HG02943 (cell line): ENCODE measurements around the gene ZNF536.
"Not testable (repeated sequence)": the region's sequence is repeated elsewhere in the genome, so short reads cannot be mapped to it uniquely, and the experiment has no call there.

Experiments
- ATAC-seq: cut with Tn5 transposase; IDR thresholded peaks from one replicate; pipeline ENCODE4 v1.9.1; 2021; ENCODE audit warnings: mild to moderate bottlenecking, low read depth, moderate library complexity; ENCODE audit not compliant: unreplicated experiment

The ZNF536 gene

DNA sequence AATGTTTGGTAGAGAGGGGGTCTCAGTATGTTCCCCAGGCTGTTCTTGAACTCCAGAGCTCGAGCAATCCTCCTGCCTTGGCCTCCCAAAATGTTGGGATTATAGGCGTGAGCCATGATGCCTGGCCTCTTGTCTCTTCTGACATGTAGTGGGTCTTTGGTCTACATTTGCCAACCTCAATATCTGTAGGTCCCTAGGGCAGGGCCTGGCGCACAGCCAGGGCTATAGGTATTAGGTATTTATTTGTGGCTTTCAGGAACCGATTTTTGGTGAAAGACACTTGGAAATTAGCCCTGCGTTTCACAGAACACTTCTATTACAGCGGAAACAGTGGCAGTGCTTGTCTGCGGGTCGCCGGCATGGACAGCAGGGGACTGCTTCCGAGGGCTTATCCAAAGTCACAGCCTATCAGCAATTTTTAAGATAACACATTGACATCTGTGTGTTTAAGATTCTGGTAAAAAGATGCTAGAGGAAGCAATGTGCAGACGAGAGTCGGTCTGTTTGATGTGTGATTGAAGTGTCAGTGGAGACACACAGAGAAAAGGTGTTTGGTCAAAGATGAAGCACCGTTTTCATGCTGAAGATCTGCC is 14.5 kb downstream of the ZNF536 start:
- no peak for ATAC-seq

DNA sequence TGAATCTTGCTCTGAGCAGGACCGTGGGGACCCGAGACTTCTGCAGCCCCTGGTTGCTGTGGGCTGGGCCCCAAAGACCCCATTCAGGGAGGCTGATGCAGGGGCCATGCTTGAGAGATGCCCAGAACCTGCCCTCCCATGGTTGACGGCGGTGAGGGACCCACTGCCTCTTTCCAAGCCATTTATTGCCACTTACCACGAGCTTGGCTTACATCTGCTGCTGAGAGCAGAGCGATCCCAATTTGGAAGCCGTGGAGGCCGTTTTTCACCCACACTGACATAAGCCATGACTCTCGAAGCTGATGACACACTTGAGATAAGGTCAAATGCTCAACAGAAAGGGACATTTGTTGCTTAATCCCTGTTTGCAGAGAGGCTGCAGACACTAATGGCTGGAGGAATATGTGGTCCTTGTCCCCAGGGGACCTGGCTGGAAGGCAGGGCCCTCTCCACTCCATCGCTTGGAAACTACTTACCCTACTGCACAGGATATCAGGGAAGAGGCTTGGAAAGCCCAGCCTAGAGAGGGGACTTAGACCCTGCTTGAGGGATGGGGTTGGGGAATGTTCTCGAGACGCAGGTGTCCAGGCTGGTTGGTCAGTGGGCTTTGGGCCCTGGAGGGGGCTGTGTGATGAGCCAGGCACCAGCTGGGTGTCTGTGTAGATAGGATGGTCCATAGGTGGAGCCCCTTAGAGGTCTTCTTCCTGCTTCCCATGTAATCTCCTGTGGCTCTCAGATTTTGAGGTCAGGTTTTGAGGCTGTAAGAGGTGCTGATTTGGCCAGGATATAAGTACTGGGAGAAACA is 15.3 kb downstream of the ZNF536 start:
- ATAC-seq = no peak

DNA sequence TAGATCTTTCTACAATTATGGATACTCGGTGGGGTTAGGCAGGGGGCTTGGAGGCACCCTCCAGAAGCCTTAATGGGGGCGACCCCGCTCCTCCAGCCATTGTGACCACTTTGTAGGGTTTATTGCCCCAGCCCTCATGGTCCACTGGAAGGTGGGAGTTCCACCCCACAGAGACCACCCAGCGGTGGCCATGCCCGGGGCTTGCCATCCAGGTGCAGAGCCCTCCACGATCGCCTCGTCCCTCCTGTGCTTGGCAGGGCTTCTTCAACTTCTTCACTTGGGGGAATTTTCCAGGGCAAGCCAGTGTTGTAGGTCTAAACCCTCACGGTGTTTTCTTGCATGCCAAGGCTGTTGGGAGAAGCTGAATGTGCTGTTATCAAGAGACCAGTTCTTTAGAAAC is 16.1 kb downstream of the ZNF536 start:
- ATAC-seq = no peak

DNA sequence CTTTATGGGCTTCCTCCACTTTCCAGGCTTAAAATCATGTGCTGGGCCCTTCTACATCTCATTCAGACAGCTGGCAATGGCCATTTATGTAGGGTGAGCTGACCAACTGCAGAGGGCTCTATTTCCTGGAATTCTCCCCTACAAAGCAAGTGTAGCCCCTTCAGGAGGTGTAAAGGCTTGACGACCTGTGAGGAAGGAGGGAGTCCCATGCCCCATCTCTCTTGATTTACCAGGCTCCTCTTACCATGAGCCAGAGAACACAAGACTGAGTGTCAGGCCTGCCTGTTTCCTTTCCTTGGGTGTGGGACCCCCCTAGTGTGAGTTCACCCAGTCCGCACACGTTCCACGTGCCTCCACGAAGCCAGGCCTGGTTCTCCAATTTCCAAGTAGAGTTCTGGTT is 16.6 kb downstream of the ZNF536 start:
- ATAC-seq = no peak

DNA sequence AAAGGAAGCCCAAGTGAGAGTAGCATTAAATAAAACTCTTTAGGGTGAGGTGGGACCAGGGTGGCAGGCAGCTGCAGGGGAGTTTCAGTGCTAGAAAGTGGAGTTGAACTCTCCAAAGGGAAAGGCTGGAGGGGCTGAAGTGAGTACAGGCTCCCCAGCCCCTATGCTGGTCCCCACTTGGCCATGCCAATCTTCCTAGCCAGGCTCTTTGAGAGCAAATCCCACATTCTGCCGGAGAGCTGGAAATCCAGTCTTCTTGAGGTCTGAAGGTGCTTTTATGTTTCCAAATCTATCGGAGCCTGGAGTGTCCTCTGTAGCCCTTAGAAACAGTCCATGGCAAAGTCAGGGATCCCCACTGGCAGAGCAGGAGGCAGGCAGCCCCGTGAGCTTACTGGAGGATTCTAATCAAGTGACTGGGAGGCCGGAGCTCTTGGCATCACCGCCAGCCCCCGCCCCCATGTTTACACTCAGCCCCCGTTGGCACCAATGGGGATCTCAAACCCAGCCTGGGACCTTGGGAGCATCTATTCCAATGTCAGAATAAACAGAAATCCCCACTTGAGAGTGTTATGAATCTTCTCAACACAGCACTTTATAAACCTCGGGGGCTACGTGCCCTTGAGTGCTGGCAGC is 18.3 kb downstream of the ZNF536 start:
- ATAC-seq = no peak

DNA sequence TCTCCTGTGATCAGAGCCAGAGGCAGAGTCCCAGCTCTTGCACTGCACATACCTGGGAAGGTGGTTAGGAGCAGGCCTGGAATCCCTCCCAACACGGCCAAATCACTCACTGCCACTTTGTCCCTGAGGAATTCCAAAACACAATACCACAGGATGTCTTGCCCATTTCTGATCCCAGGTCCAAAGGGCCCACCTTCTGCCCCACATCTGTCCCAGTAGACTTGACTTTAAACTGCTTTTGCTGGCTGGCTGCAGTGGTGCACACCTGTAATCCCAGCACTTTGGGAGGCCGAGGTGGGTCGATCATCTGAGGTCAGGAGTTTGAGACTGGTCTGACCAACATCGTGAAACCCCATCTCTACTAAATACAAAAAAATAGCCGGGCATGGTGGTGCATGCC is 18.9 kb downstream of the ZNF536 start:
- ATAC-seq = no peak

DNA sequence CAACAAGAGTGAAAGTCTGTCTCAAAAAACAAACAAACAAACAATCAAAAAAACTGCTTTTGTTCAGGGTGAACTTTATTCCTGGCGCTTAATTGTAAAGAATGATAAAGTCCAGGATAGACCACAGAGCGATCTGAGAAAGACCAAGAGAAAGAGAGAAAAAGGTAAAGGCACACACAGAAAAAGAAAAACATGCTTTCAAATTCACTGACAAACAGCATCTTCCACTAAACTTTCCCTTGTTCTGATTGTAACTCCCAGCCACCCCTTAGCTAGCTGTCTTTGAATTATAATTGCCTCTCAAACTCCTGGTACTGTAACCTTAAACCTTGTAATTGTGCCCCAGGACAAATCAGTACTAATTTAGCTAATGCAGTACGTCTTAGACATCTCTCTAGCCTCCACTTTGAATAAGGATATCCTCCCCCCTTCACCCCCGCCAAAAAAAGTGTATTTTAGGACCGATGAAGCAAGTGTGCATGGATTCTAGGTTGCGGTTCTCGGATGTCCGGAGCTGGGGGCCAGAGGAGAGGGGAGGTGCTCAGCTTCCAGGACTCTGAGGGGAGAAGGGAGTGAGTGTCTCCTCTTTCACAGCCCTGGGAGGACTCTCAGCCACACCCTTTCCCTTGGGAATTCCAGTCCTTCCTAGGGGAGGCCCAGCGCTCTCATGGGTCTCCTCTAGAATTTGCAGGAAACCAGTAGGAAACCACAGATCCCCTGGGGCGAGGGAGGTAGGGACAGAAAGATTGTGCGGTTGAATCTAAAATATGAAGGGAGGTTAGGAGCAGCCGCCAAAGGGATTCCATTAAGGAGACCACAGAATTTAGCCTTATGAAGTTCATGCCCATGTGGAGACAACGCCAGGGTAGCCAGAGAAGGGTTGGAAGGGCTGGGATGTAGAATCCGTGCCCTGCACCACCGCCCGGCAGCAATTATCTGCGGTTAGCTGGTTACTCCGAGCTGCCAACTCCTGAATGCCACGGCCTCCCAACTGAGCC is 19.7 kb downstream of the ZNF536 start:
- no peak for ATAC-seq

DNA sequence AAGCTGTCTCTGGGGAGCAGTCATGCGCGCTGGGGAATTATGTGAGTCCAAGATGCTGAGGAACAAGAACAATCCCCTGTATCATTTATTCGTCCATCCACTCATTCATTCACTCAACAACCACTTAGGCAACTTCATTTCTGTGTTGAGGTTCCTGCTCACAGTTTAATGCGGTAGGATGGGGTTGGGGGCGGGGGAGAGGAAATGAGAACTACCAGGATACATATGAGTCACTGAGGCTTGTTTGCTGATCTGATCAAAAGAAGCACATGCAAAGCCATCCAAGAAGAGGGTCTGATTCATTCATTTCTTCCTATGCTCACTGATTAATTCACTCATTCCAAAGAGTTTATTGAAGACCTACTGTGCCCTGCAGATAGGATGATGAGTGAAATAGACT is 20.9 kb downstream of the ZNF536 start:
- no peak for ATAC-seq

DNA sequence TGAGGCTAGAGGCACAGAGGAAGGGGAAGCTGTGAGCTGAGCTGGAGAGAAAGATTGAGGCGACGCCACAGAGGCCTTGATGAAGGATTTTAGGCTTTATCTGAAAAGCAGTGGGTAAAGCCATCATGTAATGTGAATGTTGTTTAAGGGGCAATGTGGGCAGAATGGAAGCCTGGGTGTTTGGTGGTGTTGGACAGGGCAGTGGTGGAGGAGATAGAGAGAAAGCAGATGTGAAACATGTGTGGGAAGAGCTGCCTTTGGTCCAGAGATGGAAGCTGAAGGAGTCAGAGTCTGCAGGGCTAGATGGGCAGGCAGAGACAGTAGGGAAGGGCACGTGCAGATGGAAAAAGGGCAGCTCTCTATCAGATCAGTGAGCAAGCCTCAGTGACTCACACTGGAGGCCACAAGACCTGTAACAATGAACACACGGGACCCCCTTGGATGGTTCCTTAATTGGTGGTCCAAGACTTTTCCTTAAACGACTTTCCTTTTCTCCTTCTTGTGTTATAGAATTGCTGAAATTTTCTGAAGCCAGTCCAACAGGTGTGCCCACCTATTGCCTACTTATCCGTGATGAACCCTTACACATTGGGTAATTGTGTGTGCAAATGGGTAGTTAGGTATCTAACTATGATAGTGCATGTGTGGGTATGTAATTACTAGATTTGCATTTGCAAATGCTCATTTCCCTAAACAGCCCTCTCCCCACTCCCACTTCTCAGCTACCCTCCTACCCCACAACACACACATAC is 21.7 kb downstream of the ZNF536 start:
- no peak for ATAC-seq

DNA sequence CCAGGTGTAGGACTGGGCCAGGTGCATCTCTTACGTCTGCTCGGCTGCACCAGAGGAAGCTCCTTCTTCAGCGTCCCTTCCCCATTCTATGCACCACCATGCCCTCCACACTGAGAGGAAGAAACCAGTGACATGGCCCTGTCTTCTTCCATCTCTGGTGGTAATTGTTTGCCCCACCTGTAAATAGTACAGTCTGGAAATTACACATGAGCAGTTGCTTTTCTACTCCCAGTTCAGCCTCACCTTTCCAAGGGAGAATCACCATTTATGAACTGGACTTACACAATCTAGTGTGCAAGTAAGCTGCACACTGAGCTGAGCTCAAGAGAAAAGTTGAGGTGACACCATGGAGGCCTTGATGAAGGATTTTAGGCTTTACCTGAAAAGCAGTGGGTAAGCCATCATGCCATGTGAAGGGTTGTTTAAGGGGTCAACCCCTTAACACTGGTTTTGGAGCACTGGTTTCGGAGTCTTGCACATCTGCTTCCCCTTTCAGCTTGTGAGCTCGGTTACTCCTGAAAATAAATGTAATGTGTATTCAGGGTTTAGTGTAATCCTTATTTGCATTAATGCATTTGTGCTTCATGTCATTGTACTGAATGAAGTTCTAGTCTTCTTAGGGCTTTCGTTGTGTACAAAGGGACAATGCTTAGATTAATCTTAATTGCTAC is 22.4 kb downstream of the ZNF536 start:
- ATAC-seq = no peak

DNA sequence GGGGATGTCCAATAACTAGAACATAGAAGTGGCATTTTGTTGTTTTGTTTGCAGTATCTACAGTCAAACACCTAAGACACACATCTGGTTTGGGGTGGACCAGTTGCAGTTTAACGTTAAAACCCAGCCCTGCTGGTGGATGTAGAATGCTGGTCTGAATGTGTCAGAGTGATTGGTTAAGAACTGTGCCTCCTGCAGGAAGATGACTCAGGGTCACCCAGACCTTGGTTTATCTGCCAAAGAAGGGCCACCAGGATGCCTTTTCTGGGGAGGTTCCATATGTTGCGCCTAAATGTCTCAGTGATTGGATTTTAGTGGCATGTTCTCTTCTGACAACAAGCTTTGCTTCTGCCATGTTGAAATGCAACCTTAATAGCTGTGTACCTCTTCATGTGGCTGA is 23.1 kb downstream of the ZNF536 start:
- ATAC-seq = no peak

DNA sequence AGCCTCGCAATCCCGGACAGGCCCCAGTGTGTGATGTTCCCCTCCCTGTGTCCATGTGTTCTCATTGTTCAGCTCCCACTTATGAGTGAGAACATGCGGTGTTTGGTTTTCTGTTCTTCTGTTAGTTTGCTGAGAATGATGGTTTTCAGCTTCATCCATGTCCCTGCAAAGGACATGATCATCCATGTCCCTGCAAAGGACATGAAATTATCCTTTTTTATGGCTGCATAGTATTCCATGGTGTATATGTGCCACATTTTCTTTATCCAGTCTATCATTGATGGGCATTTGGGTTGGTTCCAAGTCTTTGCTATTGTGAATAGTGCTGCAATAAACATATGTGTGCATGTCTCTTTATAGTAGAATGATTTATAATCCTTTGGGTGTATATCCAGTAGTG is 26.4 kb downstream of the ZNF536 start:
- ATAC-seq = not testable (repeated sequence)

DNA sequence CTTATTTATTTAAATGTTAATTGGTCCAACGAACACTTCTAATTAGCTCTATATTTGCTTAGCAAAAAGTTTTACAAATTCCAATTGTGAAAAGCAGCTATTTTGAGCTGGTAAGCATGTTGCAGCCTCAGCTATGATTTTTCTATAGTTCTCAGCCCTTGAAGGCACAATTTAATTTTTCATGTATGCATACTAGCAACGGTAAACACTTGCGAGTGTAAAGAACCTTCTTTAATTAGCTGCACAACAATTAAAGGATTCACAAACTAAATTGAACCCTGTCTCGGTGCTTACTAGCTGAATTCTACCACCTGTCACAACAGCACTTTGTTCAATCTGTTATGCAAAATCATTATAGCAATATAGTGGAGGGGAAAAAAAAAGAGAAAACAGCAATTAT is 29.8 kb downstream of the ZNF536 start:
- ATAC-seq = no peak

DNA sequence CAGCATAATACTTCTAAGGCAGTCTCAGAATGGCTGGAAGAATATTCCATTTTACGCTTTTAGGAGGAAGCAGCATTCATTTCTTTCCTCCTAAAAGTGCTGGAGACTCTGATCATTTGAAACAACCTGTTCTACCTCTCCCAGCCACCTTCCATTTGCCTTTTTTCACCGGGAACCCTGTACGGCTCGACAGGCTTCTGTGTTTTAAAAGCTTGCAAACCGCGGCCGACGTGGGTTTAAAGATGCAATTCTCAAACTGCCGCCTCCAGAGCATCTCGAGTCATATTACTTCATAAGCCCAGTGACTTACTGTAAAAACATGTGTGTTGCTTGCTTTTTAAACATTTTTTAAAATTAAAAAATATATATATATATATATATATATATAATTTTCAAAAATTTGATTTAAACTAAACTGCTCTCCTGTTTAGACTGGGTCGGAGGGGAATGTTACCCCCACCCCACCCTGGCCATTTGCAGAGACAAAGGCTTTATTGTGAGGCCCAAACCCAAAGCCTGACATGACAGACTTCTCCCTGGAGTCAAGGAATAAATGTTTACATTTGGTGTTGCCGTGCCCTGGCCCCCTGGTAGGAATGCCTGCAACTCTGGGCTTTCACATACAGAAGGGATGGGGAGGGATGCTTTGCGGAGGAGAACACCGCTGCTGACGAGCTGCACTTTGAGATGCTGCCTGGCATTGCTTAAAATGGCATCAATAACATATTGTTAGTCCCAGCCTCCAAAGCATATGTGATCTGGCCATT is 30.4 kb downstream of the ZNF536 start:
- no peak for ATAC-seq

DNA sequence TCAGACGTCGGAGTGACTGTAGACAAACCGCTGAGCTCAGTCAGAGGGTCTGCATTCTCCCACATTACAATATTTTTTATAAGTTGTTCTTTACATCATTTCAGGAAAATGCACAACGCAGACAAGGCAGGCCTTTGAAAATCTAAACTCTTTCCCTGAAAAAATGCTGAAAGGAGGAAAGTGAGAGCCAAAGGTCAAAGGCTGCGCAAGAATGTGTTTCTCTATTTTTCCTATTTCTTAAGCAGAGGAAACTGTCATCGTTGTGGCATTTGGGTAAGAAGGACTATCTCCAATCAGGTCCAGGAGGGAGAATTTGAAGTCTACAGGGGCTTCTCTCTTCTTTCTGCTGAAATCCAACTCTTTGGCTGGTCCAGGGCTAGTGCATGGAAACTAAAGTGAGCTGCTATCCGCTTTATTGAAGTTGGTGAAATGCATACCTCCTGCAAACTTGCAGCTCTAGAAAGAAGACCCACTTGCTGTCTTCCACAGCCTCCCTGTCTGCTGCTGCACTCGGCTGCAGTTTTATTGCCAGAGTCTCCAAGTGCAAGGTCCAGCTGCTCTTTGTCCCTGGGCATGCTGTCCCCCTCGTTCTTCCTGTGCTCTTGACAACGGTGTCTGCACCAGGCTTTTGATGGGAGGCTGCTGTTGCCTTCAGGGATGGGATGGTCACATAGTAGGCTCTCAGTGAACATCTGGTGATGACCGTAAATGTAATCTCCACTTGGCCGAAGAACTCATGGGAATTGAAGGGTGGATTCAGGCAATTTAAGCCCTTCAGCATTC is 31.2 kb downstream of the ZNF536 start:
- no peak for ATAC-seq

DNA sequence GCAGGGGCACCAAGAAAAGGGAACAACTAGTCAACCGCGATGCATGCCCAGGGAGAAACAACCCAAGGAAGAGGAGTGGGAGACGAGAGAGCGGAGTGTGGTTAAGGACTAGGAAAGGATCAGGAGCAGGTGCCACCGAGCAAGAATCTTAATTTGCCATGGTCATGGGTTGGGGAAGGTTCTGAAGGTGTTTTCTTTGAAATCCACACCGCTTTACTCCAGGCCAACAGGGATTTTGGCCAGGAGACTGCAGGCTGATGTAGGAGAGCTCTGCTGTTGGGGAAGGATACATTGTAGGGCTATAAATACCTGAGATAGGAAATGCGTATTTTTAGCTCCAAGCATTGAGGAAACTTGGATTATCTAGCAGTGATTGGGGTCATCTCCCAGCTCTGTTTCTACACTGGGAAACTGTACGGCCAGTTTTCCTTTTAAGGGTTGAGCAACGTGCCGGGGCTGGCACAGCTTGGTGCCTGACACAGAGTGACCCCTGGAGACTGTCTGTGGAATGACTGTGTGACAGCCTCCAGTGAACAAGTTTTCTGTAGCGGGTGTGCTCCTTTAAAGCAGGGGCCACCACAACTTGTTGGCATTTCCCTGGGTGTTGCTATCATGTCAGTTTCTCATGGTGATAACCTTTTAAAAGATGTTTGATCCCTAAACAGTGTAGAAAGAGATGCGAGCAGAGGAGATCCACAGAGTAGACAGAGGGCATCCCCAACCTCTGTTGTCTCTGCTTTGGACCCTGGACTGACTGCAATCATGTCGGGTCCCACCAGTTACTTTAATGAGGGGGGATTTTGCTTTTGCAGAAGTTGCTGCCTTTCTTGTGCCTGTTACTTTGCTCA is 34.3 kb downstream of the ZNF536 start:
- ATAC-seq = no peak

DNA sequence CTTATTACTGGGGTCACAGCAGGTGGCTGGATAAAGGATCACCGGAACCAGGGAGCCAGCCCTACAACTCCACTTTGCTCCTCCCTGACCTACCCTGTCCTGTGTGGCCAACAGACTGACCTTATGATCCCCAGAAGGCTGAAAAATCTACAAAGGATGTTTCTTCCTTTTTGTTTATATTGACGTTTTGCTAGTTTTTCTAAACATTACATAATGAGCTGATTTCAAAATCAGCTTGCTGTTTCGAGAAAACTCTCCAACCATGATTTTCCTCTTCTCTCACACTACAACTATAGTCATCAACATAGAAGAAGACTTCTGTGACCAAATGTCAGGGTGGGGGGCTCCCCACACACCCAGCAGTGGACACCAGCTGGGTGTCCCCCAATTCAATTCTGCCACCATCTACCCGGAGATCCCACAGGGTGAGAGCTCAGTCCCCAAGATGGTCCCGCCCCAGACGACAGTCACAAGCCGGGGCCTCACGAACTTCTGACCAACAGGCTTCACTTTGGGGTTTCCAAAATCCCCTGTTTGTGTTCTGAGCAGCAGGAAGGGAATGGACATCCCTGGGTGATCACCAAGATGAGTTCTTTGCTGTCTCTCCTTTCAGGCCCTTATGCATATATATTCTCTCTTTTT is 35.0 kb downstream of the ZNF536 start:
- ATAC-seq = no peak
